IPS DF 6.9 (cell line): ENCODE data around the gene DISC1.
"Not testable (repeated sequence)": the region's sequence is repeated elsewhere in the genome, so short reads cannot be mapped to it uniquely, and the experiment has no call there.

Experiments
- DNase-seq: peaks from one replicate; pipeline ENCODE4 v3.0.0-alpha.2; 2013; ENCODE audit warnings: low read depth, low spot score
- H3K27ac ChIP-seq: one replicate; pipeline ENCODE4 v1.5.1; 2013; ENCODE audit warnings: low read length, control low read depth
- H3K27me3 ChIP-seq: 2 replicates; pipeline ENCODE4 v1.6.1; 2013; ENCODE audit warnings: mild to moderate bottlenecking, low read length; ENCODE audit not compliant: control insufficient read depth, insufficient read depth
- H3K36me3 ChIP-seq: 2 replicates; pipeline ENCODE4 v1.6.1; 2013; ENCODE audit warnings: low read length; ENCODE audit not compliant: control insufficient read depth, insufficient read depth
- H3K4me1 ChIP-seq: 2 replicates; pipeline ENCODE4 v1.6.1; 2013; ENCODE audit warnings: low read length; ENCODE audit not compliant: control insufficient read depth, insufficient read depth
- H3K4me3 ChIP-seq: 2 replicates; pipeline ENCODE4 v1.5.1; 2013; ENCODE audit warnings: mild to moderate bottlenecking, low read length
- H3K9me3 ChIP-seq: 2 replicates; pipeline ENCODE4 v1.6.1; 2013; ENCODE audit warnings: low read length, inconsistent platforms; ENCODE audit not compliant: control insufficient read depth, insufficient read depth
- WGBS: extraction: QIAGEN DNeasy Blood & Tissue Kit; methylation state at CpG from one replicate; pipeline ENCODE4 v1.1.7; 2013; ENCODE audit warnings: mixed read lengths, missing lambda C conversion rate; ENCODE audit not compliant: insufficient read length, insufficient coverage; 5-methylcytosine and 5-hydroxymethylcytosine counted together

Gene DISC1

GRCh38 chr1:231653632-231654031, 27.0 kb downstream of the DISC1 start:
- no peak for DNase-seq
- no CpG with 5 or more reads among the region's 2 CpGs for WGBS
- no peaks in the 10 kb centered on the region for H3K36me3 ChIP-seq
- no peaks in the 10 kb centered on the region for H3K4me1 ChIP-seq
- no peaks in the 10 kb centered on the region for H3K27me3 ChIP-seq
- H3K4me3 ChIP-seq: no peak overlapping the region
- H3K27ac ChIP-seq: no peak overlapping the region
- no peaks in the 10 kb centered on the region for H3K9me3 ChIP-seq

GRCh38 chr1:231656741-231657140, 30.2 kb downstream of the DISC1 start:
- DNase-seq: no peak
- Histone ChIP-seq H3K27me3 (no peaks in the 10 kb centered on the region), H3K4me3 (no peak overlapping the region), H3K27ac (no peak overlapping the region), H3K36me3 (no peaks in the 10 kb centered on the region), H3K4me1 (no peaks in the 10 kb centered on the region), H3K9me3 (no peaks in the 10 kb centered on the region)
- WGBS: no CpG with 5 or more reads among the region's 1 CpG

- not testable (repeated sequence) for H3K27ac ChIP-seq, DNase-seq, H3K27me3 ChIP-seq, H3K4me3 ChIP-seq, H3K4me1 ChIP-seq, H3K36me3 ChIP-seq, H3K9me3 ChIP-seq
- WGBS: no CpG with 5 or more reads among the region's 1 CpG
These were observed 31.6 kb downstream of the DISC1 start for GRCh38 chr1:231658223-231658622.

GRCh38 chr1:231660198-231660597, 33.6 kb downstream of the DISC1 start:
- Histone ChIP-seq H3K36me3 (no peaks in the 10 kb centered on the region), H3K4me3 (no peak overlapping the region), H3K27me3 (no peaks in the 10 kb centered on the region), H3K4me1 (no peaks in the 10 kb centered on the region), H3K9me3 (no peaks in the 10 kb centered on the region), H3K27ac (no peak overlapping the region)
- no CpG with 5 or more reads among the region's 3 CpGs for WGBS
- DNase-seq: no peak

- no peak for DNase-seq
- Histone ChIP-seq H3K36me3 (no peaks in the 10 kb centered on the region), H3K27me3 (no peaks in the 10 kb centered on the region), H3K9me3 (no peaks in the 10 kb centered on the region), H3K4me3 (no peak overlapping the region), H3K27ac (no peak overlapping the region), H3K4me1 (no peaks in the 10 kb centered on the region; the same call in 1 of the 2 replicates)
- WGBS: no CpG with 5 or more reads among the region's 2 CpGs
These were observed 36.7 kb downstream of the DISC1 start for GRCh38 chr1:231663211-231663792.

- DNase-seq: no peak
- H3K9me3 ChIP-seq: no peaks in the 10 kb centered on the region
- H3K27me3 ChIP-seq: no peaks in the 10 kb centered on the region
- no peaks in the 10 kb centered on the region for H3K36me3 ChIP-seq
- H3K27ac ChIP-seq: no peak overlapping the region
- H3K4me3 ChIP-seq: no peak overlapping the region
- no CpG with 5 or more reads among the region's 5 CpGs for WGBS
- no peaks in the 10 kb centered on the region; the same call in 1 of the 2 replicates for H3K4me1 ChIP-seq
These were observed 38.5 kb downstream of the DISC1 start for GRCh38 chr1:231665101-231665500.

GRCh38 chr1:231665726-231666125, 39.1 kb downstream of the DISC1 start:
- no peaks in the 10 kb centered on the region; the same call in 1 of the 2 replicates for H3K4me1 ChIP-seq
- no peak overlapping the region for H3K4me3 ChIP-seq
- H3K36me3 ChIP-seq: no peaks in the 10 kb centered on the region
- no CpG with 5 or more reads among the region's 3 CpGs for WGBS
- H3K27ac ChIP-seq: no peak overlapping the region
- no peaks in the 10 kb centered on the region for H3K9me3 ChIP-seq
- H3K27me3 ChIP-seq: no peaks in the 10 kb centered on the region
- DNase-seq: no peak

- no peaks in the 10 kb centered on the region for H3K27me3 ChIP-seq
- no peaks in the 10 kb centered on the region for H3K9me3 ChIP-seq
- H3K27ac ChIP-seq: no peak overlapping the region
- H3K36me3 ChIP-seq: no peaks in the 10 kb centered on the region
- WGBS: no CpG with 5 or more reads among the region's 7 CpGs
- no peak overlapping the region for H3K4me3 ChIP-seq
- H3K4me1 ChIP-seq: no peaks in the 10 kb centered on the region; the same call in 1 of the 2 replicates
- no peak for DNase-seq
These were observed 39.8 kb downstream of the DISC1 start for GRCh38 chr1:231666220-231666936.

GRCh38 chr1:231666937-231667608, 40.5 kb downstream of the DISC1 start:
- Histone ChIP-seq H3K9me3 (no peaks in the 10 kb centered on the region), H3K4me1 (no peaks in the 10 kb centered on the region; the same call in 1 of the 2 replicates)

GRCh38 chr1:231667896-231668506, 41.4 kb downstream of the DISC1 start:
- WGBS: no CpG with 5 or more reads among the region's 3 CpGs
- H3K4me1 ChIP-seq: no peaks in the 10 kb centered on the region; the same call in 1 of the 2 replicates
- H3K27me3 ChIP-seq: no peaks in the 10 kb centered on the region
- H3K27ac ChIP-seq: no peak overlapping the region
- DNase-seq: no peak
- no peak overlapping the region for H3K4me3 ChIP-seq
- no peaks in the 10 kb centered on the region for H3K9me3 ChIP-seq
- H3K36me3 ChIP-seq: no peaks in the 10 kb centered on the region

More at GRCh38 chr1:231666937-231667608, 40.5 kb downstream of the DISC1 start:
- Histone ChIP-seq H3K27me3 (no peaks in the 10 kb centered on the region), H3K36me3 (no peaks in the 10 kb centered on the region), H3K4me3 (no peak overlapping the region), H3K27ac (no peak overlapping the region)
- no CpG with 5 or more reads among the region's 1 CpG for WGBS
- DNase-seq: no peak
